Measurements from ENCODE around the gene C8G. TPM values are rescaled to one million over a fixed set of nuclear protein-coding genes. Genes with fewer than 3 reads are reported as not detected.

C8G gene
- total RNA-seq, 4 donors from 2014 or later, result 4.3 to 7.9 (median 6.4) TPM; not detected in 1

GRCh38 chr9:136979769-136980587 is 34.9 kb downstream of the C8G start:
- H3K4me1 ChIP-seq, result peaks cover 0 to 17% (median 8%) of the 10 kb centered on the region in 4 donors
- H3K27me3 ChIP-seq, result peaks cover 25% of the 10 kb centered on the region
- H3K27ac ChIP-seq, result no peak overlapping the region
- in situ Hi-C loops (cut with MboI; ENCODE audit: low pct_ligation_motif_present in 1 of 4, low pct_unique_long_range_greater_than_20kb in 1 of 4, low sequenced_read_pairs in 3 of 4), result no loop called here
- no peaks in the 10 kb centered on the region for H3K36me3 ChIP-seq
- no peaks in the 10 kb centered on the region for H3K9me3 ChIP-seq
- WGBS, 2 donors (ENCODE audit: low coverage in 1 of 2), result 71 to 79% methylated on average over 4 to 26 of the region's 26 CpGs
- TF ChIP-seq POLR2A (IDR thresholded peaks at IDR 0.05), result no peak
- no peak for TF ChIP-seq POLR2AphosphoS5 (IDR thresholded peaks at IDR 0.05)
- TF ChIP-seq EP300 (IDR thresholded peaks at IDR 0.05; ENCODE audit: low read depth), result no peak
- TF ChIP-seq, protein P1, sequence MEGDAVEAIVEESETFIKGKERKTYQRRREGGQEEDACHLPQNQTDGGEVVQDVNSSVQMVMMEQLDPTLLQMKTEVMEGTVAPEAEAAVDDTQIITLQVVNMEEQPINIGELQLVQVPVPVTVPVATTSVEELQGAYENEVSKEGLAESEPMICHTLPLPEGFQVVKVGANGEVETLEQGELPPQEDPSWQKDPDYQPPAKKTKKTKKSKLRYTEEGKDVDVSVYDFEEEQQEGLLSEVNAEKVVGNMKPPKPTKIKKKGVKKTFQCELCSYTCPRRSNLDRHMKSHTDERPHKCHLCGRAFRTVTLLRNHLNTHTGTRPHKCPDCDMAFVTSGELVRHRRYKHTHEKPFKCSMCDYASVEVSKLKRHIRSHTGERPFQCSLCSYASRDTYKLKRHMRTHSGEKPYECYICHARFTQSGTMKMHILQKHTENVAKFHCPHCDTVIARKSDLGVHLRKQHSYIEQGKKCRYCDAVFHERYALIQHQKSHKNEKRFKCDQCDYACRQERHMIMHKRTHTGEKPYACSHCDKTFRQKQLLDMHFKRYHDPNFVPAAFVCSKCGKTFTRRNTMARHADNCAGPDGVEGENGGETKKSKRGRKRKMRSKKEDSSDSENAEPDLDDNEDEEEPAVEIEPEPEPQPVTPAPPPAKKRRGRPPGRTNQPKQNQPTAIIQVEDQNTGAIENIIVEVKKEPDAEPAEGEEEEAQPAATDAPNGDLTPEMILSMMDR (IDR thresholded peaks at IDR 0.05), result no peak
- no peak overlapping the region for H3K4me3 ChIP-seq
- DNase-seq, result no peak
- intact Hi-C loops (cut with DNase I; ENCODE audit: low total_unique reads), result no loop called here

GRCh38 chr9:136980669-136981478 is 35.8 kb downstream of the C8G start:
- Histone ChIP-seq H3K4me1 (peaks cover 0 to 13% (median 8%) of the 10 kb centered on the region in 4 donors), H3K4me3 (no peak overlapping the region), H3K27me3 (peaks cover 34% of the 10 kb centered on the region), H3K36me3 (no peaks in the 10 kb centered on the region), H3K9me3 (no peaks in the 10 kb centered on the region), H3K27ac (no peak overlapping the region)
- intact Hi-C loops (cut with DNase I; ENCODE audit: low total_unique reads) (no loop called here), in situ Hi-C loops (cut with MboI; ENCODE audit: low pct_ligation_motif_present in 1 of 4, low pct_unique_long_range_greater_than_20kb in 1 of 4, low sequenced_read_pairs in 3 of 4) (no loop called here)
- DNase-seq, result no peak
- 87% methylated on average over 9 to 14 of the region's 16 CpGs for WGBS, 2 donors (ENCODE audit: low coverage in 1 of 2)
- TF ChIP-seq POLR2AphosphoS5 (IDR thresholded peaks at IDR 0.05), result no peak

DNA sequence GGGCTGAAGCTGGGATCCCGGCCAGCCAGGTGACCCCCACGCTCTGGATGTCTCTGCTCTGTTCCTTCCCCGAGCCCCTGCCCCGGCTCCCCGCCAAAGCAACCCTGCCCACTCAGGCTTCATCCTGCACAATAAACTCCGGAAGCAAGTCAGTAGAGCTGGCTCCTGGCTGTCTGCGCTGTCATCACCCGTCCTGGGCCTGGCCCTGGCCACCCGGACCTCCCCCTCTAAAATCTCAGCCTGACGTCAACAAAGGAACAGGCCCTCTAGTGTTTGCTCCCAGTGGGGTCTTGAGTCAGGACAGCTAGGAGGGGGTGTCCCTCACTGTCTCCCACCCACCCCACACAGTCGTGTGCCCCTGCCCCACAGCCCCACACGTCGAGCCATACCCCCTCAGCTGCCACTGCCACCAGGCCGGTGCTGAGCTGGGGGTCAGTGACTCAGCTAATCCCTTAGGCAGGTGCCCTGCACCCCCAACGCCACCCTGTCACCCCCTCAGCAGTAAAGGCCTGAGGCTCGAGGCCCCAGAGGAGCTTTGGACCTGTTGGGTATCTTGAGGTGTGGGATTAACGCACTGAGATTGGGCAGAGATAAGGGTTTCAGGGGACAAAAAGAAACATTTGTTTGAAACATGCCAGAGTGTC is 36.7 kb downstream of the C8G start:
- Histone ChIP-seq H3K27ac (no peak overlapping the region), H3K4me1 (peaks cover 0 to 13% (median 8%) of the 10 kb centered on the region in 4 donors), H3K27me3 (peaks cover 43% of the 10 kb centered on the region), H3K9me3 (no peaks in the 10 kb centered on the region), H3K4me3 (no peak overlapping the region), H3K36me3 (no peaks in the 10 kb centered on the region)
- intact Hi-C loops (cut with DNase I; ENCODE audit: low total_unique reads), result no loop called here
- TF ChIP-seq EP300 (IDR thresholded peaks at IDR 0.05; ENCODE audit: low read depth), result no peak
- TF ChIP-seq POLR2A (IDR thresholded peaks at IDR 0.05), result no peak
- TF ChIP-seq, protein P1 (IDR thresholded peaks at IDR 0.05), result no peak
- no peak for TF ChIP-seq POLR2AphosphoS5 (IDR thresholded peaks at IDR 0.05)
- in situ Hi-C loops (cut with MboI; ENCODE audit: low pct_ligation_motif_present in 1 of 4, low pct_unique_long_range_greater_than_20kb in 1 of 4, low sequenced_read_pairs in 3 of 4), result no loop called here
- DNase-seq, result no peak
- 55 to 80% methylated on average over 1 to 14 of the region's 17 CpGs for WGBS, 2 donors (ENCODE audit: low coverage in 1 of 2)

DNA sequence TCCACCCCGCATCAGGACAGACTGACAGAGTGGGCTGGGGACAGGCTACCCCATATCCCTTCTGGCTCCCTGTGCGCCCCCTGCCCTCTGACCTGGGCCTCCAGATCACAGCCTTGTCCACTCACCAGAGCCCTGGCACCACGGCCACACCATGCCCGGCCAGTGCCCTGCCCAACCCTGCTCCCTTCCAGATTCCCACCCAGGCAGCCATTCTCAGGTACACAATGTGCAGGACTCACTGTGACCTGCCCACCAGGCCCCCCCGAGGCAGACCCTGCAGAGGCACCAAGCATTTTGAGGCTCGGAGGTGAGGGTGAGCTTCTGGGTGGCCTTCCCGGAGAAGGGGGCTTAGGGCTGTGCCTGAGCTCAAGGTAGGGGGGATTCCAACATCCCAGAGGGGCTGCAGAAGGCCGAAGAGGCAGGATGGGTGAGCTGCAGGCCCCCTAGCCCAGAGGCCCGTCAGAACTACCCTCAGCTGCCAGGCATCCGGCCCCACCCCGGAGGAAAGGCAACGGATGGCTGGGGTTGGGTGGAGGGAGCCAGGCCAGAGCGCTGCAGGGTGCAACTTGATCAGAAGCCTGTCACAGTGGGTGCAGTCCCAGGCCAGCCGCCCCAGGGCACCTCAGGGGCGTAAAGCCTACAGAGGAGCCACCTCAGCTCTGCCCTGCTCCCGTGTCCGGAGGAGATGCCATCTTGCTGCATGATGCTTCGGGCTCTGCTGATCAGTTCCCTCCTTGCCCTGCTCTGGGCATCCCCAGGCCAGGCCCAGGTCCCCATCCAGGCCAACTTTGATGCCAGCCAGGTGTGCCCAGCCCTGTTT is 37.4 kb downstream of the C8G start, which contains the start of gene LCNL1:
Gene LCNL1, plus strand, starts transcription at position 762 of the 820 bp plus-strand sequence. CDS start 594 bp downstream, outside the sequence.
- Histone ChIP-seq H3K27me3 (peaks cover 47% of the 10 kb centered on the region), H3K9me3 (no peaks in the 10 kb centered on the region), H3K4me3 (no peak within 1 kb of the TSS), H3K4me1 (peaks cover 0 to 13% (median 8%) of the 10 kb centered on the region in 4 donors), H3K27ac (no peak within 1 kb of the TSS), H3K36me3 (no peaks in the 10 kb centered on the region)
- intact Hi-C loops (cut with DNase I; ENCODE audit: low total_unique reads) (no loop called here), in situ Hi-C loops (cut with MboI; ENCODE audit: low pct_ligation_motif_present in 1 of 4, low pct_unique_long_range_greater_than_20kb in 1 of 4, low sequenced_read_pairs in 3 of 4) (no loop called here)
- WGBS, 2 donors (ENCODE audit: low coverage in 1 of 2), result 72% methylated on average over 17 of the region's 18 CpGs; no CpG with 5 or more reads in 1 of the 2 donors
- TF ChIP-seq POLR2AphosphoS5 (IDR thresholded peaks at IDR 0.05) (no peak), POLR2A (IDR thresholded peaks at IDR 0.05) (no peak), EP300 (IDR thresholded peaks at IDR 0.05; ENCODE audit: low read depth) (no peak)
- TF ChIP-seq, protein P1 (IDR thresholded peaks at IDR 0.05), result no peak
- no peak for DNase-seq

All from transverse colon (tissue), 4 donors.